Uterus (tissue), 4 donors: ENCODE measurements around the gene BMERB1. TPM values are rescaled to one million over a fixed set of nuclear protein-coding genes. Genes with fewer than 3 reads are reported as not detected.
"Not testable (repeated sequence)": the region's sequence is repeated elsewhere in the genome, so short reads cannot be mapped to it uniquely, and the experiment has no call there.

Experiments used
- DNase-seq, 2 donors: peaks; one replicate each; pipeline ENCODE4 v3.0.0-alpha.2; 2019 to 2020
- H3K27ac ChIP-seq, 2 donors: fragments of 200-600 bp; sonication (generic); 1 replicate in 1 of 2; 2 replicates in 1 of 2; pipeline ENCODE4 v1.5.1; 2016 to 2018
- H3K27me3 ChIP-seq, 2 donors: fragments of 200-600 bp; sonication (generic); one replicate each; pipeline ENCODE4 v1.5.1; 2018 to 2019; ENCODE audit warnings: control low read depth in 1 of 2
- H3K36me3 ChIP-seq, 2 donors: fragments of 200-600 bp; sonication (generic); one replicate each; pipeline ENCODE4 v1.5.1; 2019; ENCODE audit warnings: control low read depth in 1 of 2
- H3K4me1 ChIP-seq, 2 donors: fragments of 200-600 bp; sonication (generic); one replicate each; pipeline ENCODE4 v1.5.1; 2018 to 2019; ENCODE audit warnings: control low read depth in 1 of 2
- H3K4me3 ChIP-seq, 2 donors: fragments of 200-600 bp; sonication (generic); 1 replicate in 1 of 2; 2 replicates in 1 of 2; pipeline ENCODE4 v1.5.1; 2018 to 2019; ENCODE audit warnings: mild to moderate bottlenecking in 1 of 2
- H3K9me3 ChIP-seq, 2 donors: fragments of 200-600 bp; sonication (generic); one replicate each; pipeline ENCODE4 v1.5.1; 2019; ENCODE audit warnings: control low read depth in 1 of 2
- CTCF ChIP-seq, 4 experiments: fragments of 200-600 bp in 2 of 4; fragments of 450-650 bp in 2 of 4; sonication (generic) in 2 of 4; IDR thresholded peaks; one replicate each; pipeline ENCODE4 v1.5.1; 2016 to 2019; ENCODE audit warnings: antibody characterized with exemption in 4 of 4, mild to moderate bottlenecking in 2 of 4, moderate library complexity in 1 of 4
- POLR2A ChIP-seq, 2 donors: fragments of 450-650 bp; IDR thresholded peaks; one replicate each; pipeline ENCODE4 v1.6.1; 2016; ENCODE audit warnings: antibody characterized with exemption in 2 of 2, mild to moderate bottlenecking in 1 of 2, moderate library complexity in 1 of 2
- intact Hi-C: fragments of 100-400 bp; cut with DNase I; formaldehyde crosslinking; loops from one replicate; pipeline ENCODE4 v1.15.1; 2023; ENCODE audit warnings: low total_unique reads
- total RNA-seq, 4 donors: library from RNA; depleted of rRNA in 3 of 4; stranded (reverse); fragments of >200 nt in 3 of 4; gene quantifications; one replicate each; pipeline versions ENCODE4 v1.1.0 to v1.2.4, GENCODE V29; 2014 to 2023
- donor health status: DM: yes; HTN: yes; CAD: no.

BMERB1 gene
- total RNA-seq, 4 donors from 2014 or later: 12.8 to 98.9 (median 39.2) TPM

GRCh38 chr16:15398618-15399316 is 35.6 kb upstream of the BMERB1 start:
- H3K9me3 ChIP-seq: no peaks in the 10 kb centered on the region
- intact Hi-C loops: no loop called here
- no peak for DNase-seq
- H3K27ac ChIP-seq: no peak overlapping the region
- H3K4me1 ChIP-seq: no peaks in the 10 kb centered on the region
- H3K27me3 ChIP-seq: no peaks in the 10 kb centered on the region
- no peak overlapping the region for H3K4me3 ChIP-seq
- TF ChIP-seq POLR2A (IDR thresholded peaks at IDR 0.05) (no peak), CTCF (IDR thresholded peaks at IDR 0.05) (no peak)
- no peaks in the 10 kb centered on the region for H3K36me3 ChIP-seq

DNA sequence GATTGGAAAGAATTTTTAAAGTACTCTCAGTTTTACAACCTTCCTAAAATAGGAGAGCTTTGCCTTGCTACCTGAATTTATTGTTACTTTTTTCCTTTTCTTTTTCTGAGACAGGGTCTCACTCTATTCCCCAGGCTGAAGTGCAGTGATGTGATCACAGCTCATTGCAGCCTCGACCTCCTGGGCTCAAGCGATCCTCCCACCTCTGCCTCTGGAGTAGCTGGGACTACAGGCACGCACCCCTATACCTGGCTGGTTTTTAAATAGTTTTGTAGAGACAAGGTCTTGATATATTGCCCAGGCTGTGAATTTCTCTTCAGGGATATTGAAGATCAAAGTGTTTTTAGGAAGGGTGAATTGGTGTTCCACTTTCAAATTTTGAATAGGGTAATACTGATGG is 35.1 kb upstream of the BMERB1 start:
- H3K4me1 ChIP-seq: no peaks in the 10 kb centered on the region
- DNase-seq: no peak
- H3K9me3 ChIP-seq: no peaks in the 10 kb centered on the region
- TF ChIP-seq CTCF (IDR thresholded peaks at IDR 0.05) (no peak), POLR2A (IDR thresholded peaks at IDR 0.05) (no peak)
- H3K36me3 ChIP-seq: no peaks in the 10 kb centered on the region
- H3K27ac ChIP-seq: no peak overlapping the region
- no peak overlapping the region for H3K4me3 ChIP-seq
- intact Hi-C loops: no loop called here
- H3K27me3 ChIP-seq: no peaks in the 10 kb centered on the region

GRCh38 chr16:15400314-15400713 is 34.1 kb upstream of the BMERB1 start:
- H3K36me3 ChIP-seq, H3K27me3 ChIP-seq, H3K4me3 ChIP-seq, intact Hi-C loops, H3K9me3 ChIP-seq, H3K4me1 ChIP-seq, H3K27ac ChIP-seq, DNase-seq: not testable (repeated sequence)

DNA sequence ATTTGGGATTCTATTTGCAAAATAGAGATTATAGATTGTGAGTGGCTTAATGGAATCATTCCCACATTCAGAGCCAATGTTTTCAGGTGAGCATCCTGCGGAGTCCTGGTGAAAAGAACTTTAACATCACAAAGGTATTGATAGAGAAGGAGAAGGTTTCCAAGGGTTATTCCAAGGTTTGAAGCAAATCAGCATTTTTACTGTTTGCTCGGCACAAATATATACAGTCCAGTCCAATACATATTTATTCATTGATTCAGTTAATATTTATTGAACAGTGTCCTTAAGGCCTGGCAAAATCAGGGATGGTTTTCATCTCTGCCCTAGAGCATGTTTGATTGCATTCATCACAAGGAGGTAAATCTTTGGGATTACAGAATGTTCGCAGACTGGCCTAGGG is 32.4 kb upstream of the BMERB1 start:
- H3K4me1 ChIP-seq: no peaks in the 10 kb centered on the region
- no peak for DNase-seq
- intact Hi-C loops: no loop called here
- H3K36me3 ChIP-seq: no peaks in the 10 kb centered on the region
- H3K4me3 ChIP-seq: no peak overlapping the region
- TF ChIP-seq CTCF (IDR thresholded peaks at IDR 0.05): no peak
- no peak for TF ChIP-seq POLR2A (IDR thresholded peaks at IDR 0.05)
- no peaks in the 10 kb centered on the region for H3K9me3 ChIP-seq
- no peak overlapping the region for H3K27ac ChIP-seq
- no peaks in the 10 kb centered on the region for H3K27me3 ChIP-seq

- TF ChIP-seq CTCF (IDR thresholded peaks at IDR 0.05): no peak
- TF ChIP-seq POLR2A (IDR thresholded peaks at IDR 0.05): no peak
- DNase-seq: no peak
- Histone ChIP-seq H3K27me3 (no peaks in the 10 kb centered on the region), H3K4me1 (no peaks in the 10 kb centered on the region), H3K4me3 (no peak overlapping the region), H3K9me3 (no peaks in the 10 kb centered on the region), H3K36me3 (no peaks in the 10 kb centered on the region), H3K27ac (no peak overlapping the region)
- intact Hi-C loops: no loop called here
These were observed 30.9 kb upstream of the BMERB1 start for GRCh38 chr16:15403392-15403995.

DNA sequence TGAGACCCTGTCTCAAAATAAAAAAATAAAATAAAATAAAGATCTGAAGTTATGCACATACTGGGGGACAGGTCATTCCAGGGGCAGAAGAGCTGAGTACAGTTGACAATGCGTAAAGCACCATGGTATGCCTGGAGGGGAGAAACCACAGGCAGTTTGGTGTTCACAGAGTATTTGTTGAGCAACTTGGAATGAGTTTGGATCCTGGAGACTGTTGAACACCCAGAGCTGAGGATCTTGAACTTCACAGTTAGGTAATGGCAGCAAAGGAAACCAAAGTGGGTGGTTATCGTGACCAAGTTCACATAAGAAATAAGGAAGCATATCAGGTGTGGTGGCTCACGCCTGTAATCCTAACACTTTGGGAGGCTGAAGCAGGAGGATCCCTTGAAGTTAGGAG is 30.3 kb upstream of the BMERB1 start:
- H3K36me3 ChIP-seq, H3K4me1 ChIP-seq, intact Hi-C loops, H3K4me3 ChIP-seq, H3K9me3 ChIP-seq, H3K27ac ChIP-seq, H3K27me3 ChIP-seq, DNase-seq: not testable (repeated sequence)
